Activated CD4-positive, alpha-beta T cell treated with anti-CD3 and anti-CD28 coated beads, Interleukin-2, Interleukin-6, amounts not matched to agents 100 ng/mL and 50 ng/mL, durations not matched to agents 16 hours and 8 hours (primary cell): ENCODE results near the gene PGA3.
A peak's percentile ranks its signal among the peaks of the same experiment; 100 is the strongest.
"Not testable (repeated sequence)": the region's sequence is repeated elsewhere in the genome, so short reads cannot be mapped to it uniquely, and the experiment has no call there.

Experiments
- DNase-seq: peaks from one replicate; pipeline ENCODE4 v3.0.0-alpha.2; 2020

PGA3 gene

GRCh38 chr11:61172356-61172755, 31.0 kb upstream of the PGA3 start:
- DNase-seq: no peak

- no peak for DNase-seq
These were observed 30.4 kb upstream of the PGA3 start for GRCh38 chr11:61172888-61173287.

- DNase-seq: no peak
These were observed 29.9 kb upstream of the PGA3 start for GRCh38 chr11:61173456-61173855.

DNA sequence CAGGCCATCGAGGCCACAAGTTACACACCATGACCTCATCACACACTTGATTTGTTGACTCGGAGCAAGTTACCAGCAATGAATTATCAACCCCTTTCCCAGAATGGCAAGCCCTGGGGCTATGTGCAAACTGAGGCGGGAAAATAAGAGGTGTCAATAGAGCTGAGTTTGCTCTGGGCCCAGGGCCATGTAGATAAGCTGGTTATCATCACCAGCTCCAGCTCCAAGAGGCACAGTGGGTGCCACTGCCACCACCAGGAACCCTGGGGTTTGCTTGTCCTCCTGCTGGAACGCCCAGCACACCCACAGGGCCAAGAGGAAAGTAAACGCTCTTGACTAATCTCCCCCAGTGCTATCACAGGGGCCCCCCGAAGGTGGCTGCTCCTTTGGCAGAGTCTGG, 29.0 kb upstream of the PGA3 start:
- no peak for DNase-seq

GRCh38 chr11:61174949-61175348, 28.4 kb upstream of the PGA3 start:
- DNase-seq: no peak

- no peak for DNase-seq
These were observed 26.9 kb upstream of the PGA3 start for GRCh38 chr11:61176446-61176845.

GRCh38 chr11:61180205-61180604, 23.1 kb upstream of the PGA3 start:
- not testable (repeated sequence) for DNase-seq

DNA sequence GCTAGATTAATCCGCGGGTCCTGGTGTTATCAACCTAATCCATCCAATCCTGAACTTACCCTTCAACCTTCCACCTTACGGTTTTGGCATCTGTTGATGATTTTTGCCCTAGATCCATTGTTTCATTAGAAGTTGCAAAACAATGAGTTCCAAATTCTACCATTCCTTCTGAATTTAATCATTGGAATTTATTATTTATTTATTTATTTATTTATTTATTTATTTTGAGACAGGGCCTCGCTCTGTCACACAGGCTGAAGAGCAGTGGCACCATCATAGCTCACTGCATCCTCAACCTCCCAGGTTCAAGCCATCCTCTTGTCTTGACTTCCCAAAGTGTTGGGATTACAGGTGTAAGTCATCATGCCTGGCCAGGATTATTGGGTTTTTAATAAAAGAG, 21.8 kb upstream of the PGA3 start:
- no peak for DNase-seq

DNA sequence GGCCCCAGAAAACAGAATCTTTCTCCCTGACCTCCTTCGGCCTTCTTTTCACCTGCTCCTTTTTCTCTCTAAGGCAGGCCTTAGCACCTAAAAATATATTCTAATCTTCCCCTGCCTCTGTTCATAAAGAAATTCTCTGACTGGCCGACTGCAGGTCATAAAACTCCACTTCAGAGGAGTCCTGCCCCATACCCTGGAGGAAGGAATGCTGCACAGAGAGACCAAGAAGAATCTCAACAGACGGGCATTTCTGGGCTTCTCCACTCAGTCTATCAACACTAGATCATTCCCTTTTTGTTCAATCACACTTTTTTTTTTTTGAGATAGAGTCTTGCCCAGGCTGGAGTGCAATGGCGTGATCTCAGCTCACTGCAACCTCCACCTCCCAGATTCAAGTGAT, 19.7 kb upstream of the PGA3 start:
- DNase-seq: no peak

DNA sequence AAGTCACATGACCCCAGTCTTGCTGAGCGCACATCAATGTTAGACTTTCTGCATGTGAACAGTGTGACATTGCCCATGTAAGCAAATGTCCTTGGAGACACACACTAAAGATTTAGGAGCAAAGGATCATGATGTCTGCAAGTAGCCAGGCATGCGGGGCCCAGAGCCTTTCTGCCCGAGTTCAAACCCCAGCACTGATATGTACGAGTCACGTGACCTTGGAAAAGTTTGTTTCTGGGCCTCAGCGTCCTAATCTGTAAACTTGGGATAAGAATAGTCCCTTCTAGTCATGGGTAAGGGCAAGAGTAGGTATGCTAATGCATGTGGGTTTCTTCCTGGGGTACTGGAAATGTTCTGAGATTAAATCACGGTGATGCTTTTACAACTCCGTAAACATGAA, 16.8 kb upstream of the PGA3 start:
- no peak for DNase-seq

GRCh38 chr11:61187505-61188130, 15.7 kb upstream of the PGA3 start:
- DNase-seq: peak; percentile 85

DNA sequence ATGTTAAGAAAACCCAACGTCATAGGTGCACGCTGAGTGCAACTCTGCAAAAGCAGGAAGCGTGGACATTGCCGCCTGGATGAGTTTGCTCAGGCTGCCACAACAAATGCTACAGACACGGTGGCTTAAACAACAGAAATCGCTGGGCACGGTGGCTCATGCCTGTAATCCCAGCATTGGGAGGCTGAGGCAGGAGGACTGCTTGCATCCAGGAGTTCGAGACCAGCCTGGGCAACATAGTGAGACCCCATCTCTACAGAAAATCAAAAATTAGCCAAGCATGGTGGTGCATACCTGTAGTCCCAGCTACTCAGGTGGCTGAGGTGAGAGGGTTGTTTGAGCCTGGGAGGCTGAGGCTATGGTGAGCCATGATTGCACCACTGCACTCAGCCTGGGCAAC, 13.4 kb upstream of the PGA3 start:
- no peak for DNase-seq

DNA sequence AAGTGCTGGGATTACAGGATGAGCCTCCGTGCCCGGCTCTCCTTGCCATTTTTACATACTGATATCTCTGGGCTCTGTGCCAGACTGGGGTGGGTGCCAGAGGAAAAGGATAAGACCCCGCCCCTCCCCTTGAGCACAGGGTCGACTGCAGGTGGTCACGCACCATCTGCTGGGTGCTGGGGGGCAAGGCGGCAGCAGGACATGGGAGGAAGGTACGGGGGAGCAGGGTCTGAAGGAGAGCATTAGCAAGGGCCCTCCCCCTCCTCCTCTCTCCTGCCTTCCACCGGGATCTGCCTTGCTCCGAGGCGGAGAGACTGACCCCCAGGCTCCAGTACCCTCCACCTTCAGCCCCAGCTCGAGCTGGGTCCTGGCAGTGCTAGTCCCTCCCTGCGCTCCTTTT, 9.7 kb upstream of the PGA3 start:
- DNase-seq: no peak

GRCh38 chr11:61194169-61194671, 9.1 kb upstream of the PGA3 start:
- DNase-seq: no peak

DNA sequence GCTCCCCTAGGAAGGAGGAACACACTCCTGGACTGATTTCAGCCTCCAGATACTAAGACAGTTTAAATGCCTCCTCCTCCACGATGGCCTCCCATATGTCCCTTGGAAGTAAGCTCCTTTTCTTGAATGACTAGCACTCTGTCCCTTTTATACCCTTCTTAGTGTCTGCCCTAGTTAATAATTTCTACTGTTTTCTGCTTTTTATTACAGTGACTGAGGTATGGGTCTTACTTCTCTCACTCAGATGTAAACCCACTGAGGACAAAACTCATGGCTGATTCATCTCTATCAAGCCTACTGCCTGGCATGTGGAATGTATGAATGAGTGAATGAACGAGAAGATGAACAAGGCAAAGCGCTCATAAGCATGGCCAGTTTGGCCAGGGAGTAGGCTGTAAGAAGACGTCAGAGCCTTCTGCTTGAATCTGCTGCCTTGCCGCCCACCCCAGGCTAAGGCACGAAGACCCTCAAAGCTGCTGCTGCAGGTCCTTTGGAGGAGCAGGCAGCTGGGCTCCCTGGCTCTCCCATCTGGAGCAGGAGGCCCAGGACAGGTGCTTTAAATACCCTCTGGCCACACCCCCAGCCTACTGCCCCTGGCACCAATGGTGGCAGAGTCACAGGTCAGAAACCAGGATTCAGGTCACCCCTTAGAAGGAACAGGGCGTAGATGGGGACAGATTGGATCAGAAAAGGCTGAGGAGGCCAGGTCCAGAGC, 8.2 kb upstream of the PGA3 start:
- DNase-seq: no peak

DNA sequence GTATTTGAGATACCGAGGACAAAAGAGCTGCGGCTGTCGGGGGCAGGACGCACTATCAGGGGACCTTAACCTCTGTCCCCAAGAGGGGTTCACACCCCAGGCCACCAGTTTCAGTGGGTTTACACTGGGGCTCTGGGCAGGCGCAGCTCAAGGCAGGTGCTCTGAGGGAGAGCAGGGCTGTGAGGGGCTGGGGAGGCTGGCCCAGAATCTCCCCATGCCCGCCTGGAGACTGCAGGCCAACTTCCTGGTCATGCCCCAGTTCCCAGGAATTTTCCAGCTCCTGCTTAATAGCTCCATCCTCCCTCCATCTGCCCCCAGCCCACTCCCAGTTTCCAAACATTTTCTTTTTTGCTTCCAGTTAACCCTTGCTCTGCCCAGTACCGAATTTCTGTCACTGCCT, 7.6 kb upstream of the PGA3 start:
- DNase-seq: no peak

- no peak for DNase-seq
These were observed 5.0 kb upstream of the PGA3 start for GRCh38 chr11:61198361-61198760.

DNA sequence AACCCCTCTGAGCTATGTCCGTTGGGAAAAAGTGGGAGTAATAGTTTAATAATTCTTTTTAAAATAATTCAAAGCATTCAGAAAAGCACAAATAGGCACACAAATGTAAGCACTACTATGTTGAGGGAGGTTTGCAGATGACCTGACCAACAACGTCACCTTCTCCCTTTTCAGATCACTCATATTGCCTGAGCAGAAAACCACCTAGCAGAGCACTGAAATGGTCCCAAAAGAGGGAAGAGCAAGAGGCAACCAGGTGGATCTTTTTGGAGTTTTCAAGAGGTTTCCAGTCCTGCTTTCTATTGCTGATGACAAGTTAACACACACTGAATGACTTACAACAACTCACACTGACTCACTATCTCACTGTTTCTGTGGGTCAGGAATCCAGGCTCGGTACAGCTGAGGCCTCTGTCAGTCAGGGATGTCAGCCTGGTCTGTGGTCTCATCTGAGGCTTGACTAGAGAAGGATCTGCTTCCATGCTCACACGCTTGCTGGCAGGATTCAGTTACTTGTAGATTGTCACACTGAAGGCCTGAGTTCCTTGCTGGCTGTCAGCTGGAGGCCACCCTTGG, 4.3 kb upstream of the PGA3 start:
- no peak for DNase-seq

DNA sequence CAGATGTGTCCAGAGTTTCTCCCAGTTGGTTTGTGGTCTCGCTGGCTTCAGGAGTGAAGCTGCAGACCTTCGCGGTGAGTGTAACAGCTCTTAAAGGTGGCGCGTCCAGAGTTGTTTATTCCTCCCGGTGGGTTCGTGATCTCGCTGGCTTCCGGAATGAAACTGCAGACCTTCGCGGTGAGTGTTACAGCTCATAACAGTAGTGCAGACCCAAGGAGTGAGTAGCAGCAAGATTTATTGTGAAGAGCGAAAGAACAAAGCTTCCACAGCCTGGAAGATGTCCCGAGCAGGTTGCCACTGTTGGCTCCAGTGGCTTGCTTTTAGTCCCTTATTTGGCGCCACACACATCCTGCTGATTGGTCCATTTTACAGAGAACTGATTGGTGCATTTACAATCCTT, 1.8 kb upstream of the PGA3 start:
- DNase-seq: peak; percentile 12

GRCh38 chr11:61203873-61204272, 558 bp downstream of the PGA3 start:
- DNase-seq: not testable (repeated sequence)

DNA sequence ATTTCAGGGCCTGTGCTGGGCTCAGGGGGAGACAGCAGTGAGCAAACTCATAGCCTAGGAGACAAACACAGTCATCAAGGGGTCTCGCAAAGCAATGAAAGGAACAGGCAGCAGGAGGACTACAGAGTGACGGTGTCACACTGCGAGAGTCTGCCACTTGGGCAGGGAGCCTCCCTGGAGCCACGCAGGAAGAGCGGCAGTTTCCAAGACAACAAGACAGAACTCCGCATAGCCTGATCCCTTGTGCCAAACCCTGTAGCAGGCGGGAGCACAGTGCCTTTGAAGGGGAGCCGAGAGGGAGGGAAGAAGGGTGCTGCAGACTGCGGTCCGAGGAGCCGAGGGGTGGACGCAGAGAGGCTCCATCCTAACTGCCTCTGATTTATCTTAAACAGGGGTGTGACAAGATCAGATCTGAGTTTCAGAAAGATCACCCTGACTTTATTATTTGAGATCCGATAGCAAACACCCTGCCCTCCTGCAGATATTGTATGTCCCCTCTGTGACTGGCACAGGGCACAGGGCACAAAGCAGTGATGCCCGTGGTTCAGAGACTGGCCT, 1.3 kb downstream of the PGA3 start:
- DNase-seq: not testable (repeated sequence)

- not testable (repeated sequence) for DNase-seq
These were observed 4.5 kb downstream of the PGA3 start for GRCh38 chr11:61207636-61208310.

- DNase-seq: not testable (repeated sequence)
These were observed 7.3 kb downstream of the PGA3 start for GRCh38 chr11:61210629-61211028.
